Mesothelial cell of epicardium (in vitro differentiated cells): ENCODE measurements around the gene SLC35F4. TPM values are rescaled to one million over a fixed set of nuclear protein-coding genes. Genes with fewer than 3 reads are reported as not detected.

ENCODE experiments used
- DNase-seq, 2 experiments: peaks; one replicate each; pipeline ENCODE4 v3.0.0; 2021; ENCODE audit warnings: low spot score in 2 of 2; ENCODE audit not compliant: unreplicated experiment in 2 of 2
- H3K27ac Mint-ChIP-seq: 2 replicates; pipeline ENCODE4 v1.8.0; 2021; ENCODE audit warnings: mixed read lengths
- H3K27me3 Mint-ChIP-seq: 2 replicates; pipeline ENCODE4 v1.8.0; 2021; ENCODE audit warnings: low read depth, mixed read lengths
- H3K36me3 Mint-ChIP-seq: 2 replicates; pipeline ENCODE4 v1.8.0; 2021; ENCODE audit warnings: mixed read lengths
- H3K4me1 Mint-ChIP-seq: 2 replicates; pipeline ENCODE4 v1.8.0; 2021; ENCODE audit warnings: mixed read lengths
- H3K4me3 Mint-ChIP-seq: 2 replicates; pipeline ENCODE4 v1.8.0; 2021; ENCODE audit warnings: mild to moderate bottlenecking, moderate library complexity, mixed read lengths
- H3K9me3 Mint-ChIP-seq: 2 replicates; pipeline ENCODE4 v1.8.0; 2021; ENCODE audit warnings: mixed read lengths
- CTCF ChIP-seq: fragments of 200-600 bp; sonication (generic); IDR thresholded peaks from one replicate; pipeline ENCODE4 v1.5.0; 2021; ENCODE audit warnings: antibody characterized with exemption; ENCODE audit not compliant: unreplicated experiment
- total RNA-seq: library from RNA; stranded (reverse); gene quantifications from 3 replicates; pipeline ENCODE4 v1.2.1, GENCODE V29; 2021

The SLC35F4 gene
- total RNA-seq, 1 donor from 2014 or later = not detected

- no peaks in the 10 kb centered on the region for H3K4me1 Mint-ChIP-seq
- H3K4me3 Mint-ChIP-seq = no peak overlapping the region
- no peak for DNase-seq
- H3K27ac Mint-ChIP-seq = no peak overlapping the region
- peaks cover 80% of the 10 kb centered on the region for H3K27me3 Mint-ChIP-seq
- peak; percentile 63 for TF ChIP-seq CTCF
- H3K9me3 Mint-ChIP-seq = no peaks in the 10 kb centered on the region
- no peaks in the 10 kb centered on the region for H3K36me3 Mint-ChIP-seq
These were observed 5.7 kb upstream of the SLC35F4 start for GRCh38 chr14:57871459-57872080.

GRCh38 chr14:57870686-57871457, 5.0 kb upstream of the SLC35F4 start:
- no peaks in the 10 kb centered on the region for H3K4me1 Mint-ChIP-seq
- H3K27ac Mint-ChIP-seq = no peak overlapping the region
- peaks cover 86% of the 10 kb centered on the region for H3K27me3 Mint-ChIP-seq
- no peaks in the 10 kb centered on the region for H3K36me3 Mint-ChIP-seq
- no peak for TF ChIP-seq CTCF
- no peak for DNase-seq
- no peaks in the 10 kb centered on the region for H3K9me3 Mint-ChIP-seq
- no peak overlapping the region for H3K4me3 Mint-ChIP-seq

GRCh38 chr14:57869617-57870016, 3.7 kb upstream of the SLC35F4 start:
- Mint-ChIP-seq H3K27ac (no peak overlapping the region), H3K9me3 (no peaks in the 10 kb centered on the region), H3K4me3 (no peak overlapping the region), H3K36me3 (no peaks in the 10 kb centered on the region), H3K27me3 (peaks cover 90% of the 10 kb centered on the region), H3K4me1 (peaks cover 2% of the 10 kb centered on the region)
- TF ChIP-seq CTCF = no peak
- DNase-seq = no peak

- Mint-ChIP-seq H3K27me3 (peaks cover 75% of the 10 kb centered on the region), H3K9me3 (no peaks in the 10 kb centered on the region), H3K36me3 (no peaks in the 10 kb centered on the region), H3K4me1 (peaks cover 2% of the 10 kb centered on the region), H3K4me3 (peak overlapping the region; percentile 41), H3K27ac (no peak overlapping the region)
- TF ChIP-seq CTCF = no peak
- no peak for DNase-seq
These were observed 360 bp upstream of the SLC35F4 start for GRCh38 chr14:57866199-57866705.

GRCh38 chr14:57865066-57865402, 858 bp downstream of the SLC35F4 start:
- no peaks in the 10 kb centered on the region for H3K9me3 Mint-ChIP-seq
- TF ChIP-seq CTCF = no peak
- H3K4me1 Mint-ChIP-seq = peaks cover 2% of the 10 kb centered on the region
- peaks cover 65% of the 10 kb centered on the region for H3K27me3 Mint-ChIP-seq
- H3K36me3 Mint-ChIP-seq = no peaks in the 10 kb centered on the region
- DNase-seq = no peak
- H3K27ac Mint-ChIP-seq = no peak overlapping the region
- peak overlapping the region; percentile 26 for H3K4me3 Mint-ChIP-seq
